HEK293 (cell line): ENCODE results near the gene ZNF24.
A peak's percentile ranks its signal among the peaks of the same experiment; 100 is the strongest.

Source experiments
- CTCF ChIA-PET: fragments of 350-600 bp; formaldehyde crosslinking; extraction: SDS; loops from one replicate; lab custom pipeline; 2021; ENCODE audit warnings: antibody characterized with exemption; lab: Yijun Ruan, JAX
- POLR2A ChIA-PET: fragments of 300-600 bp; formaldehyde crosslinking; extraction: SDS; loops from one replicate; lab custom pipeline; 2020; ENCODE audit warnings: antibody characterized with exemption, inconsistent platforms; lab: Yijun Ruan, JAX
- H3K27ac ChIP-seq: fragments of 200-500 bp; sonication (Bioruptor generic); 2 replicates; pipeline ENCODE4 v1.5.1; 2014; ENCODE audit warnings: low read depth, low read length, control low read depth, inconsistent platforms; ENCODE audit errors: extremely low read depth
- H3K36me3 ChIP-seq, 2 experiments: fragments of 200-500 bp in 1 of 2; sonication (Bioruptor generic) in 1 of 2; 1 replicate in 1 of 2; 2 replicates in 1 of 2; pipeline ENCODE4 v1.5.1; 2014 to 2017; ENCODE audit warnings: inconsistent platforms in 2 of 2, low read length in 2 of 2; ENCODE audit not compliant: control insufficient read depth in 2 of 2, insufficient read depth in 1 of 2
- H3K4me1 ChIP-seq: fragments of 200-500 bp; sonication (Bioruptor generic); 2 replicates; pipeline ENCODE4 v1.5.1; 2014; ENCODE audit warnings: mild to moderate bottlenecking, low read length, inconsistent platforms; ENCODE audit not compliant: control insufficient read depth, insufficient read depth
- H3K4me3 ChIP-seq: 2 replicates; pipeline ENCODE4 v1.5.1; 2011; ENCODE audit warnings: low read depth, mild to moderate bottlenecking, control low read depth, low read length, moderate library complexity
- H3K9me3 ChIP-seq: fragments of 200-500 bp; sonication (Bioruptor generic); 2 replicates; pipeline ENCODE4 v1.5.1; 2014; ENCODE audit warnings: low read depth, low read length, inconsistent platforms; ENCODE audit not compliant: control insufficient read depth, insufficient read depth
- CTCF ChIP-seq: fragments of 450-650 bp; formaldehyde crosslinking; IDR thresholded peaks from 2 replicates; pipeline ENCODE4 v1.5.1; 2016; ENCODE audit warnings: missing biosample characterization, missing genetic modification characterization
- GLI4 ChIP-seq: fragments of 450-650 bp; formaldehyde crosslinking; IDR thresholded peaks from 2 replicates; pipeline ENCODE4 v1.5.1; 2016; ENCODE audit warnings: missing biosample characterization, missing genetic modification characterization
- HOXA7 ChIP-seq: sonication (generic); formaldehyde crosslinking; IDR thresholded peaks from 2 replicates; pipeline ENCODE4 v1.8.1; 2022; ENCODE audit warnings: missing genetic modification reagents, borderline replicate concordance
- IKZF3 ChIP-seq: fragments of 450-650 bp; IDR thresholded peaks from 2 replicates; pipeline ENCODE4 v1.5.0; 2018; ENCODE audit warnings: missing biosample characterization, mild to moderate bottlenecking, missing genetic modification characterization, moderate library complexity
- SCRT1 ChIP-seq: fragments of 450-650 bp; formaldehyde crosslinking; IDR thresholded peaks from 2 replicates; pipeline ENCODE4 v1.5.1; 2016; ENCODE audit warnings: missing biosample characterization, missing genetic modification characterization, borderline replicate concordance
- ZBTB26 ChIP-seq: fragments of 450-650 bp; formaldehyde crosslinking; optimal IDR thresholded peaks from 2 replicates; pipeline ENCODE3; 2016; ENCODE audit warnings: missing biosample characterization, mild to moderate bottlenecking, missing genetic modification characterization
- ZBTB48 ChIP-seq: fragments of 450-650 bp; formaldehyde crosslinking; IDR thresholded peaks from 2 replicates; pipeline ENCODE4 v1.5.1; 2016; ENCODE audit warnings: missing biosample characterization, missing genetic modification characterization
- ZBTB49 ChIP-seq: fragments of 450-650 bp; formaldehyde crosslinking; IDR thresholded peaks from 2 replicates; pipeline ENCODE4 v1.5.1; 2016; ENCODE audit warnings: missing biosample characterization, missing genetic modification characterization, low read depth
- ZBTB8A ChIP-seq: fragments of 450-650 bp; formaldehyde crosslinking; IDR thresholded peaks from 2 replicates; pipeline ENCODE4 v1.5.1; 2016; ENCODE audit warnings: missing biosample characterization, missing genetic modification characterization
- ZFHX2 ChIP-seq: fragments of 450-650 bp; formaldehyde crosslinking; conservative IDR thresholded peaks from 2 replicates; pipeline ENCODE4 v1.5.1; 2016; ENCODE audit warnings: missing biosample characterization, missing genetic modification characterization
- ZFP3 ChIP-seq: fragments of 450-650 bp; formaldehyde crosslinking; IDR thresholded peaks from 2 replicates; pipeline ENCODE4 v1.5.1; 2016; ENCODE audit warnings: low read depth, missing biosample characterization, missing genetic modification characterization
- ZNF223 ChIP-seq: fragments of 450-650 bp; formaldehyde crosslinking; IDR thresholded peaks from 2 replicates; pipeline ENCODE4 v1.5.1; 2016; ENCODE audit warnings: missing biosample characterization, missing genetic modification characterization
- ZNF280D ChIP-seq: fragments of 450-650 bp; formaldehyde crosslinking; IDR thresholded peaks from 2 replicates; pipeline ENCODE4 v1.5.1; 2016; ENCODE audit warnings: missing biosample characterization, missing genetic modification characterization
- ZNF302 ChIP-seq: fragments of 450-650 bp; formaldehyde crosslinking; IDR thresholded peaks from 2 replicates; pipeline ENCODE4 v1.5.1; 2016; ENCODE audit warnings: missing biosample characterization, missing genetic modification characterization, low read depth
- ZNF335 ChIP-seq: fragments of 450-650 bp; formaldehyde crosslinking; conservative IDR thresholded peaks from 2 replicates; pipeline ENCODE4 v1.5.1; 2016; ENCODE audit warnings: missing biosample characterization, missing genetic modification characterization
- ZNF416 ChIP-seq: fragments of 450-650 bp; formaldehyde crosslinking; IDR thresholded peaks from 2 replicates; pipeline ENCODE4 v1.5.1; 2016; ENCODE audit warnings: missing biosample characterization, missing genetic modification characterization
- ZNF426 ChIP-seq: fragments of 450-650 bp; formaldehyde crosslinking; IDR thresholded peaks from 2 replicates; pipeline ENCODE4 v1.5.1; 2017; ENCODE audit warnings: missing biosample characterization, missing genetic modification characterization, mild to moderate bottlenecking, inconsistent platforms, moderate library complexity
- ZNF558 ChIP-seq: fragments of 450-650 bp; formaldehyde crosslinking; IDR thresholded peaks from 2 replicates; pipeline ENCODE4 v1.5.1; 2016; ENCODE audit warnings: missing biosample characterization, missing genetic modification characterization
- ZNF585B ChIP-seq: fragments of 450-650 bp; formaldehyde crosslinking; IDR thresholded peaks from 2 replicates; pipeline ENCODE4 v1.5.1; 2016; ENCODE audit warnings: missing biosample characterization, missing genetic modification characterization
- ZNF600 ChIP-seq: fragments of 450-650 bp; formaldehyde crosslinking; IDR thresholded peaks from 2 replicates; pipeline ENCODE4 v1.5.1; 2016; ENCODE audit warnings: missing biosample characterization, missing genetic modification characterization
- ZNF654 ChIP-seq: fragments of 450-650 bp; formaldehyde crosslinking; IDR thresholded peaks from 2 replicates; pipeline ENCODE4 v1.5.1; 2016; ENCODE audit warnings: low read depth, missing biosample characterization, missing genetic modification characterization
- ZNF658 ChIP-seq: fragments of 450-650 bp; formaldehyde crosslinking; IDR thresholded peaks from 2 replicates; pipeline ENCODE4; 2016; ENCODE audit warnings: missing biosample characterization, missing genetic modification characterization
- ZNF660 ChIP-seq: fragments of 450-650 bp; IDR thresholded peaks from 2 replicates; pipeline ENCODE4 v1.5.1; 2018; ENCODE audit warnings: missing biosample characterization, mild to moderate bottlenecking, missing genetic modification characterization
- ZXDB ChIP-seq: fragments of 450-650 bp; formaldehyde crosslinking; IDR thresholded peaks from 2 replicates; pipeline ENCODE4 v1.5.1; 2016; ENCODE audit warnings: missing biosample characterization, missing genetic modification characterization

Gene ZNF24

GRCh38 chr18:35355140-35355618 lies 11.0 kb upstream of the ZNF24 start:
- no peak overlapping the region for H3K4me3 ChIP-seq
- H3K36me3 ChIP-seq = no peaks in the 10 kb centered on the region
- POLR2A ChIA-PET = interaction anchor here (0.8 to 1.0 kb wide), 2 partner anchors 65 to 114 kb away, joined by 3 read pairs; partner anchors contain the start of genes ZNF397 and ZSCAN30
- H3K4me1 ChIP-seq = no peaks in the 10 kb centered on the region
- CTCF ChIA-PET = interaction anchor here (0.6 to 1.6 kb wide), 20 partner anchors 9 to 537 kb away, joined by 3 to 8 read pairs (median 3); partner anchors contain the start of genes ZNF24 and ZSCAN30
- TF ChIP-seq ZXDB (tag by site-specific recombination) = no peak
- TF ChIP-seq ZNF654 (tag by site-specific recombination) = 0 out of 2 replicates have a peak, but pooled peaks have one; percentile 33
- no peak for TF ChIP-seq ZBTB8A (tag by site-specific recombination)
- TF ChIP-seq ZNF660 = peak; percentile 35; the same call in 1 of the 2 replicates
- peak; percentile 42; the same call in 1 of the 2 replicates for TF ChIP-seq ZFHX2
- 0 out of 2 replicates have a peak, but pooled peaks have one; percentile 26 for TF ChIP-seq ZNF335 (tag by site-specific recombination)
- no peak for TF ChIP-seq IKZF3
- peak; percentile 53; the same call in 1 of the 2 replicates for TF ChIP-seq CTCF (tag by site-specific recombination)
- TF ChIP-seq ZBTB48 (tag by site-specific recombination) = peak; percentile 50; the same call in 1 of the 2 replicates
- H3K9me3 ChIP-seq = no peaks in the 10 kb centered on the region
- no peak overlapping the region for H3K27ac ChIP-seq

GRCh38 chr18:35352778-35353177 lies 8.6 kb upstream of the ZNF24 start:
- no peaks in the 10 kb centered on the region for H3K4me1 ChIP-seq
- no peaks in the 10 kb centered on the region for H3K9me3 ChIP-seq
- TF ChIP-seq ZNF416 (tag by site-specific recombination) = no peak
- ChIA-PET CTCF (no interaction called here), POLR2A (no interaction called here)
- H3K4me3 ChIP-seq = no peak overlapping the region
- H3K36me3 ChIP-seq = no peaks in the 10 kb centered on the region
- H3K27ac ChIP-seq = no peak overlapping the region

GRCh38 chr18:35352283-35352682 lies 8.1 kb upstream of the ZNF24 start:
- Histone ChIP-seq H3K4me1 (no peaks in the 10 kb centered on the region), H3K4me3 (no peak overlapping the region), H3K9me3 (no peaks in the 10 kb centered on the region), H3K36me3 (no peaks in the 10 kb centered on the region), H3K27ac (no peak overlapping the region)
- ChIA-PET CTCF (interaction anchor here (0.7 to 1.2 kb wide), 2 partner anchors 19 to 121 kb away, joined by 3 read pairs; no protein-coding TSS in a partner anchor), POLR2A (no interaction called here)
- TF ChIP-seq ZBTB49 (no peak), ZNF426 (tag by site-specific recombination) (no peak), SCRT1 (tag by site-specific recombination) (no peak), HOXA7 (no peak), ZNF280D (no peak), ZNF658 (no peak), ZFP3 (no peak), ZNF600 (no peak), ZNF585B (tag by site-specific recombination) (peak; percentile 97), ZBTB26 (tag by site-specific recombination) (no peak), ZNF302 (tag by site-specific recombination) (no peak), ZNF223 (no peak), GLI4 (tag by site-specific recombination) (no peak), ZNF558 (no peak)
